ENCODE measurements around the gene PBXIP1. TPM values are rescaled to one million over a fixed set of nuclear protein-coding genes. Genes with fewer than 3 reads are reported as not detected.

The PBXIP1 gene
- 7.3 and 16.3 TPM in 2 replicates for total RNA-seq (2016; rRNA removed; fragmentation: Illumina TruSeq; extraction: Trizol)
- 2.0 and 2.1 TPM in 2 replicates for total RNA-seq (2016; cell fraction: cytosol; rRNA removed; fragmentation: Illumina TruSeq; extraction: Trizol; ENCODE audit: low read depth)
- total RNA-seq (2016; cell fraction: insoluble cytoplasmic fraction; rRNA removed; fragmentation: Illumina TruSeq; extraction: Trizol): 5.9 and 16.8 TPM in 2 replicates
- total RNA-seq (2016; cell fraction: membrane; rRNA removed; fragmentation: Illumina TruSeq; extraction: Trizol): 2.1 and 2.2 TPM in 2 replicates
- 16.4 and 17.3 TPM in 2 replicates for total RNA-seq (2016; cell fraction: nucleus; rRNA removed; fragmentation: Illumina TruSeq; extraction: Trizol)
- polyA plus RNA-seq (2011; rRNA removed): 31.9 and 40.0 TPM in 2 replicates
- polyA plus RNA-seq (2011; cell fraction: cytosol; rRNA removed): 30.4 and 31.5 TPM in 2 replicates
- 31.2 and 36.7 TPM in 2 replicates for polyA plus RNA-seq (2011; cell fraction: nucleus; rRNA removed)
- polyA plus RNA-seq (2012): 17.1 and 23.1 TPM in 2 replicates
- polyA plus RNA-seq (2016; cell fraction: cytosol; fragmentation: Illumina TruSeq; extraction: Trizol; ENCODE audit: low read depth): 0.68 and 0.86 TPM in 2 replicates
- 5.1 and 5.5 TPM in 2 replicates for polyA plus RNA-seq (2016; cell fraction: insoluble cytoplasmic fraction; fragmentation: Illumina TruSeq; extraction: Trizol; ENCODE audit: low read depth)
- polyA plus RNA-seq (2016; cell fraction: membrane; fragmentation: Illumina TruSeq; extraction: Trizol; ENCODE audit: low read depth): 1.1 and 1.3 TPM in 2 replicates
- polyA plus RNA-seq (2016; cell fraction: nucleus; fragmentation: Illumina TruSeq; extraction: Trizol; ENCODE audit: insufficient read depth, low read depth): 22.7 and 24.2 TPM in 2 replicates
- 25.2 and 29.8 TPM in 2 replicates for polyA minus RNA-seq (2011; rRNA and poly(A)+ RNA removed; ENCODE audit: low replicate concordance)
- polyA minus RNA-seq (2011; cell fraction: cytosol; rRNA and poly(A)+ RNA removed): 12.7 and 15.3 TPM in 2 replicates
- polyA minus RNA-seq (2011; cell fraction: nucleus; rRNA and poly(A)+ RNA removed): 12.6 and 15.4 TPM in 2 replicates
- percentile 61 among the genes with signal in this experiment for Bru-seq, nascent RNA
- percentile 79 among the genes with signal in this experiment for BruChase-seq, experiment 1, labeled RNA remaining after a 6-hour chase
- percentile 69 among the genes with signal in this experiment for BruChase-seq, experiment 2, labeled RNA remaining after a 2-hour chase
- long read RNA-seq, experiment 1, partial matches to known transcripts: 4 of 6 reads
- long read RNA-seq, experiment 1, other reads (novel, unspliced or antisense): 2 of 6 reads
- long read RNA-seq, experiment 2, partial matches to known transcripts: 38 of 58 reads
- long read RNA-seq, experiment 2, other reads (novel, unspliced or antisense): 20 of 58 reads

- ChIA-PET CTCF (ENCODE audit: low intra/inter-chr PET ratio, low total read pairs) (interaction anchor here (2.0 kb wide), 1 partner anchor 62 kb away, joined by 8 read pairs; no protein-coding TSS in a partner anchor), POLR2A (interaction anchor here (0.6 to 4.1 kb wide), 17 partner anchors 9 to 238 kb away, joined by 3 to 91 read pairs (median 5); partner anchors contain the start of genes ADAM15, CKS1B, EFNA4 and FLAD1)
- H3K79me2 ChIP-seq (ENCODE audit: insufficient read depth, low read length): peaks cover 7% of the 10 kb centered on the region
- under 1% methylated on average over 15 of the region's 18 CpGs for WGBS (ENCODE audit: low lambda C conversion rate)
- no peaks in the 10 kb centered on the region for H3K9me3 ChIP-seq (ENCODE audit: low read length)
- H3K36me3 ChIP-seq (replicated peaks in 1 of 2; ENCODE audit: control insufficient read depth in 1 of 2, insufficient read depth in 2 of 2, low read length in 2 of 2): peaks cover 5 to 17% of the 10 kb centered on the region in 2 experiments; a peak in 4 of 5 replicates
- no TSS peak for BruUV-seq (replicated peaks)
- H2AFZ ChIP-seq (ENCODE audit: low read length): no peak within 1 kb of the TSS
- in situ Hi-C loops (cut with HindIII; ENCODE audit: extremely low pct_ligation_motif_present, low pct_unique_long_range_greater_than_20kb): no loop called here
- DNase-seq (ENCODE audit: low spot score) (peak; percentile 94), FAIRE-seq (peak; percentile 98), ATAC-seq (peak; percentile 81)
- H4K20me1 ChIP-seq (ENCODE audit: insufficient read depth, low read length): no peaks in the 10 kb centered on the region
- H3K4me2 ChIP-seq (ENCODE audit: low read depth, low read length): peak within 1 kb of the TSS; percentile 95
- H3K4me1 ChIP-seq (ENCODE audit: insufficient read depth, low read length): peaks cover 55% of the 10 kb centered on the region
- H3K9ac ChIP-seq (ENCODE audit: insufficient read depth, low read depth, low read length): peak within 1 kb of the TSS; percentile 89
- peak within 1 kb of the TSS; percentile 96 for H3K27ac ChIP-seq (ENCODE audit: extremely low read length, insufficient read depth, low read length)
- no peaks in the 10 kb centered on the region; a peak in 1 of 5 replicates for H3K27me3 ChIP-seq (ENCODE audit: control insufficient read depth in 1 of 2, insufficient read depth in 2 of 2, low read length in 2 of 2)
- intact Hi-C loops (cut with micrococcal nuclease; ENCODE audit: unreplicated experiment): loop anchor here (2.0 kb wide), 1 partner anchor 17 kb away; no protein-coding TSS in a partner anchor
- H3K4me3 ChIP-seq (replicated peaks in 1 of 3; ENCODE audit: insufficient read depth in 1 of 3, low read depth in 2 of 3, low read length in 3 of 3): peak within 1 kb of the TSS; percentile 66 to 72 (median 69)
- TF ChIP-seq TAF1 (CRISPR knock-in tag; IDR thresholded peaks at IDR 0.05) (peak; percentile 51; the same call in 1 of the 2 replicates), SIN3B (IDR thresholded peaks at IDR 0.05; ENCODE audit: low read length) (no peak), SATB2 (CRISPR knock-in tag; IDR thresholded peaks at IDR 0.05) (no peak), ZNF841 (CRISPR knock-in tag; IDR thresholded peaks at IDR 0.05; ENCODE audit: borderline replicate concordance) (no peak), ZNF556 (CRISPR knock-in tag; IDR thresholded peaks at IDR 0.05; ENCODE audit: borderline replicate concordance) (no peak), ZNF180 (CRISPR knock-in tag; IDR thresholded peaks at IDR 0.05; ENCODE audit: borderline replicate concordance, low read depth) (no peak), ZNF274 (CRISPR knock-in tag; IDR thresholded peaks at IDR 0.05) (no peak), CREB1 (IDR thresholded peaks at IDR 0.05) (no peak), CREB1 (CRISPR knock-in tag; IDR thresholded peaks at IDR 0.05) (peak; percentile 6; the same call in 1 of the 2 replicates), XBP1 (CRISPR knock-in tag; IDR thresholded peaks at IDR 0.05) (no peak), ZNF740 (CRISPR knock-in tag; IDR thresholded peaks at IDR 0.05) (no peak), KMT2A (CRISPR knock-in tag; IDR thresholded peaks at IDR 0.05) (no peak), RNF219 (CRISPR knock-in tag; IDR thresholded peaks at IDR 0.05) (no peak), ZNF652 (CRISPR knock-in tag; IDR thresholded peaks at IDR 0.05; ENCODE audit: borderline replicate concordance, low read depth) (no peak), ZBTB7B (CRISPR knock-in tag; IDR thresholded peaks at IDR 0.05) (peak; percentile 53; the same call in 1 of the 2 replicates), ATF7-NPFF (CRISPR knock-in tag; IDR thresholded peaks at IDR 0.05; ENCODE audit: low read depth) (no peak), SCMH1 (CRISPR knock-in tag; IDR thresholded peaks at IDR 0.05; ENCODE audit: borderline replicate concordance) (no peak), XRCC5 (optimal IDR thresholded peaks at IDR 0.05; ENCODE audit: low read length) (peak; percentile 3)
Observed at GRCh38 chr1:154955718-154956543, at the start of gene PBXIP1. TSS of gene PBXIP1 (minus strand) at chr1:154956099. CDS start at chr1:154953721, 2,378 bp downstream.
